CD4-positive, alpha-beta T cell treated with Interleukin-6 at 100 ng/mL for 8 hours (primary cell): ENCODE measurements around the gene SMOC2.

Experiments used
- DNase-seq: peaks from one replicate; pipeline ENCODE4 v3.0.0-alpha.2; 2020; ENCODE audit warnings: mixed read lengths, low spot score

Gene SMOC2

DNA sequence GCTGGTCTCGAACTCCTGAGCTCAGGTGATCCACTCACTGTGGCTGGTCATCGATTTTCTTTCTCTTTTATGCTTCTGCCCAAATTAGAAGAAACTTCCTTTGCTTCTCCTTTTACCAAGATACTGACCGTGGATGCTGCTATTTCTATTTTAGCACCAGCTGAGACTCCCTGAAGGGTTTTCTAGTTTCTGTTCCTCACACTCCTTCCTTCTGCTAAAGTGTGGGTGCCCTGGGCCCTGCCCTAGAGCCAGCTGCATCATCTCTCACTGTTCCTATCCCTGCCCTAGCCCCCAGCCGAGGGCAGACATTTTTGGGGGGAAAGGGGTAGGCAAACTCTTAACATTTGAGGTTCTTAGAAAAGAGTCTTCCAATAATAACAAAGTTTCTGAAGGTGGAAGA is 6.3 kb downstream of the SMOC2 start:
- no peak for DNase-seq

- DNase-seq, result no peak
These were observed 6.7 kb downstream of the SMOC2 start for GRCh38 chr6:168447700-168448099.

GRCh38 chr6:168448243-168448855 is 7.4 kb downstream of the SMOC2 start:
- no peak for DNase-seq

GRCh38 chr6:168450917-168451316 is 9.9 kb downstream of the SMOC2 start:
- DNase-seq, result no peak

DNA sequence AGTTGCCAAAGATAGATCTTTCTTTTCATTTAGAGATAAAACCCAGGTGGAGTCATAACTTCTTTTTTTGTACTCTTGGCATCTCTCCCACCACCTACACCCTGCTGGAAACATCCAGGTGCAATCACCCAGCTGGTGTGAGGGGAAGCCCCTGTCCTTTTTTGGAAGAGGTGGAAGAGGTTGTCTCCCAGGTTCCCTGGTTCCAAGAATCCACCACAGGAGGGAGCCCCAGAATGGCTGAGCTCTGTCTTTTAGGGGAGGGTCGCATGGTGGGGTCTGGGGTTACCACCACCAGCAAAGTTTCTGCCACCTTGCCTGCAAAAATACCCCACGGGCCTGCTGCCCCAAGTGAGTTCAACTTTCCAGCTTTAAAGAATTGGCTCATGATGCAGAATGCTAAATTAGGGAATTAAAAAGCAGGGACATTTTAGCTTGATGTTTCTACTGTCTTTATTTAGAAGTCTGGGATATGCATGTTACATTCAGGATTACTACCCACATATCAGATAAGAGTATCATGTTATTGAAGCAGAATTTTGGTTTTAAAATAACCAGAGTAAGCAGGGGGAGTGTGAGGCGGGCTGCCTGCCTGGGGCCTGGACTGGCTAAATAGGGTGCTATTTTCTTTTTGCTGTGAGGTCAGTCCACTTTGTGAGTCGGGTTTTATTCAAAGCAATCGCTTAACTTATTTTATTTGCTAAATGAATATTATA is 11.0 kb downstream of the SMOC2 start:
- no peak for DNase-seq

- no peak for DNase-seq
These were observed 11.8 kb downstream of the SMOC2 start for GRCh38 chr6:168452685-168453377.

- no peak for DNase-seq
These were observed 15.0 kb downstream of the SMOC2 start for GRCh38 chr6:168455847-168456530.

DNA sequence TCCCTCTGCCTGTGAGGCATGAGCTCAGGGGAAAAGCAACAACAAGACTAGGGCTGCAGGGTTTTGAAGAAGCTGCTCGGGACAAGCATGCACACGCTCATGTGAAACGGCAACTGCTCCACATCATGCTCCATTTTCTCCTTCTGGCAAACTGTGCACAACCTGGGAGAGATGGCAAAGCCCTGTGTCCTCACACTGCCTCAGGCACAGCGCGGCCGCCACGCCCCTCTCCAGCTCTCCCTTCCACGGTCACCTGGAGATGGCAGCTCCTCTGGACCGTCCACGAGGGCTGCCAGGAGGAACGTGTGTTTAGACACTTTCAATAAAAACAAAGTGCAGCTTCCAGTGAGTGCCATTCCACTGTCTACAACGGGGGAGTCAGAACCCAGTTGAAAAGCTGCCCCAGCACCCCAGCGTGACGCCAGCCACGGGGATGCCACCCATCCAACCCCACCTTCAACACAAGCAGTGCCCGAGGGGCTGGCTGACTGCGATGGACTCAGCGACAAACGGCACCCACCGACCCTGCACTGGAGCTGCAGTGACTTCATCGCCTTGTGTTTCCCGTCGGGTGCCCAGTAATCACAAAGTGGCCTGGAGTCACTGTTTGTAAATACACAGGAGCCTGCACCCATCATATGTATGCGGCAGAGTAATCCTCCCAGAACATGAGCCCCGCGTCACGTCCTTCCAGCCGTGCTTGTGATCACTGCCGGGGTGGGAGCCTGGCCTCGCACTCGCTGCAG is 16.1 kb downstream of the SMOC2 start:
- no peak for DNase-seq

DNA sequence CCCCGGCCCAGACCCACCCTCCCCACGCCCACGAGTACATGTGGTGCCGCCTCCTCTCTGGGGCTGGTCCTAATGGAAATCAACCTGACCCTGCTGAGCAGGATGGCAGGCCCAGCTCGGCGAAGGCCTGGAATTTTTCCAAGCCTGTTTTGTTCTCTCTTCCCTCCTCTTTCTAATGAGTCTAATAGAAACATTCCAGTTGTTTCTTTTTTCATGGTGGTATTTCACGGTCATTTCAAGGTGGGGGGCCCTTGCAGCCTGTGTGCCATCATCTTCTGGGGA is 16.6 kb downstream of the SMOC2 start:
- DNase-seq, result no peak

DNA sequence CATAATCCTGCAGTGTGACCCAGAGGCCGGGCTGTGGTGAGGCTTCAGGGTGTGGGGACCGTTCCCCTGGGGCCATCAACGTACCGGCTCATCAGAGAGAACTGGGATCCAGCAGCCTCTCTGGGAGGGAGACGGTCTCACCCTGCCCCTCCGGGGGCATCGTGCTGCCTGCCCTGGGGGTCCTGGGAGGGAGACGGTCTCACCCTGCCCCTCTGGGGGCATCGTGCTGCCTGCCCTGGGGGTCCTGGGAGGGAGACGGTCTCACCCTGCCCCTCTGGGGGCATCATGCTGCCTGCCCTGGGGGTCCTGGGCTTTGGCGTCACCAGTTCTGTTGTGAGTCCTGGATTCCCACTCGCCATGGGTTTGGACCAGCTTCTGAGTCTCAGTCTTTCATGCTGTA is 17.1 kb downstream of the SMOC2 start:
- DNase-seq, result no peak

- no peak for DNase-seq
These were observed 18.6 kb downstream of the SMOC2 start for GRCh38 chr6:168459572-168459971.

- no peak for DNase-seq
These were observed 21.4 kb downstream of the SMOC2 start for GRCh38 chr6:168462289-168462853.

DNA sequence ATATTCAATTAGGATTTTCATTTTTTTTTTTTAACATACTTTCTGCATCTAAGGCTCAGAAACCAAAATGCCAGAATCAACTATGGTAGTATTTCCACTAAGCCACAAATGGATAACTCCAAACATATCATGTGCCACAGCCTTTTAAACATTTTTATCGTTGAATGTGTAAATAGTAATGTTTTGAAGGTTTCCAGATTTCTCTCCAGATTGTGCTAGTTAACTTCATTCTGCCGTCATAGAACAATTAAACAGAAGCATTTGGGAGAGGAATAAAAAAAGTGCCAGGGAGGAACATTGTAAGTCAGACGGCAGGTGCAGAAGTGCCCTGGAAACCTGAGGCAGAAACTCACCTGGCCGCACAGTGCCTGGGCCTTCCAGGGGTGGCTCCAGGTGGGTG is 23.6 kb downstream of the SMOC2 start:
- no peak for DNase-seq

- DNase-seq, result no peak
These were observed 27.1 kb downstream of the SMOC2 start for GRCh38 chr6:168468045-168468444.

- no peak for DNase-seq
These were observed 28.5 kb downstream of the SMOC2 start for GRCh38 chr6:168469521-168469920.

DNA sequence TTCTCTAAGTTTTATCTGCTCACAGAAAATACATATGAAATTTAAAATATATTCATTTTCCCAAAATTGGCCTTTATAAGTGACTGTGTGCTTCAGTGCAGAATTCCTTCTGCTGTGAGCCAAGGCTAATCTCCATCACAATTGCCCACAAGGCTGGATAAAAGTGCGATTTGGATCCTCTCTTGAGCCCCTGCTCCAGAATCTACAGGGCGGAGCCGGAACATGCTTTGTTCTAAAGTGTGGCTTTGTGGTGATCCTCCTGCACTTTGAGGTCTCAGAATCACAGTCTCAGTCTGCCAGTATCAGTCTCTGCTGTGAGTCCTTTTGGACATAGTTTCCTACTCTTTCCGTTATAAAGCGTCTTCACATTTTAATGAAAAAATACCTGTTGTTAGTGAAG is 28.9 kb downstream of the SMOC2 start:
- DNase-seq, result no peak

DNA sequence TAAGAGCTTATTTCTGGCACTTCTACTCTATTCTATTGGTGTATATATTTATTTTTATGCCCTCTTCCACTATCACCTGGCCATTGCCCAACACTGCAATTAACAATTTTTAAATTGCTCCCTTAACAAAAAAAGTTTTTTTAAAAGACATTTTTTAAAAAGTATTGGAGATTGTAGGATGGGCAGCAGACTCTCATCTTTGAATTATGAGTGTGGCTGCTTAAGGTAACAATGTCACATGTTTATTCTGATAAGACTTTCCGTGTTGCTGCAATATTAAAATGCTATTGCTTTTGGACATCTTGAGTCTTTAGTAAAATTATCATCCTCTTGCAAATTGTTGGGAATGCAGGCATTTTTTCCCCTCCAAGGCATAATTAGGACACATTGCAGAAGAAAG is 31.4 kb downstream of the SMOC2 start:
- no peak for DNase-seq

DNA sequence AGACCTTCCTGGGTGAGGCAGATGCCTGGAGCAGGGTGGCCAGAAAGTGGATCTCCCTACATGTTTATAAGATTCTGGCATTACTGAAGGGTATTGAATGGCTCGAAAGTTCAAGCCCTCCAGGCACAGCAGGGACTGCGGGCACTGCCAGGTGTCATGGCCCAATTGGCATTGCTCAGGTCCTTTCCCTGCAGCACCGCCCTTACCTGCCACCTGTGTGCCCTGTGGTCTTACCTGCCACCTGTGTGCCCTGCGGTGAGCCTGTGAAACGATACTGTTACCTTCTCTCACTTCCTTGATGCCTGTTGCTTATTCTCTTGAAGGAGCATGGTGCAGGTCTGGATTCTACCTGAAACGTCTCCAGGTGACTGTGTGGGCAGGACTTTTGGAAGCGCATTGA is 32.2 kb downstream of the SMOC2 start:
- no peak for DNase-seq

DNA sequence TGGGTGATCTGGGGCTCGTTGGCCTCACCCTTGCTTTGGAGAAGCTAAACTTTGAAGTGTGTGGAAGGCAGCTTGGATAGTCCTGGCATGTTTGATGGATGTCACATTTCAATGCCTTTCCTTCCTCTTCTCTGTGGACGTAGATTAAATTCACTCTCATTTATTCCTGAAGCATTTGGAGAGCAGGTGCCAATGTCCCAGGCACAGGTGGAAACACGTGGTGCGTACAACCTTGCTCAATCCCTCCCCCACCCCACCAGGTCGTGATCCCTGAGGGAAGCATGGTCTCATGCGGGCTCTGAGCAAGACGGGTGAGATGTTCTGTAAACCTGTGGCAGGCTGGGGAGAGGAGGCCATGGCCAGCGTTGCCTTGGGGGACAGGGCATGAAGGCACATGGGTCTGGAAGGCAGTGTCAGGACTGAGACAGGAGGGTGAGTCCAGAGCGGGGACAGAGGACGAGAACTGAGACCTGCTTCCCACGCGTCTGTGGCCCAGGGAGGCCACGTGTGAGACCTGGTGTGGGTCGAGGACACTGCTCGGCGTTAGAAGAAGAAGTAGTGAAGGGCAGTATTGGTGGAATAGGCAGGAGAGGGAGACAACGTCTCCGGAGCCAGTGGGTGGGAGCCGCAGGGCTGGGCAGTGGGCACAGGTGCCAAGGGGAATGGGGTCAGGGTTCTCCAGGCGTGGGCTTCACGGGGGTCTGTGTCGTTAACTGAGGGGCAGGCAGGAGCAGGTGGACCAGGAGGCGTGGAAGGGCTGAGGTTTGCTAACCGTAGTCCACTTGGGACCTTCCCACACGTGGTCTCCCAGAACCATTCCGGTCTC is 34.4 kb downstream of the SMOC2 start:
- no peak for DNase-seq

GRCh38 chr6:168479421-168479820 is 38.4 kb downstream of the SMOC2 start:
- no peak for DNase-seq

- DNase-seq, result no peak
These were observed 39.5 kb downstream of the SMOC2 start for GRCh38 chr6:168480481-168480880.
